A549 (cell line): ENCODE measurements around the gene ADAM12. TPM values are rescaled to one million over a fixed set of nuclear protein-coding genes. Genes with fewer than 3 reads are reported as not detected.

Experiments used
- ATAC-seq, 2 experiments: fragments of 200-7000 bp in 1 of 2; fragments of >200 bp in 1 of 2; cut with Nextera tagmentation in 1 of 2; cut with Tn5 transposase in 1 of 2; 3 replicates each; pipeline versions ENCODE4 v1.8.0 to v1.9.1; 2018 to 2020; ENCODE audit warnings: mild to moderate bottlenecking in 1 of 2, moderate library complexity in 1 of 2
- CTCF ChIA-PET: fragments of 300-600 bp; sonication (Branson Sonifier 250); formaldehyde crosslinking; extraction: SDS; loops from one replicate; lab custom pipeline; 2021; ENCODE audit warnings: antibody characterized with exemption, inconsistent platforms; lab: Yijun Ruan, JAX
- POLR2A ChIA-PET: fragments of 350-600 bp; formaldehyde crosslinking; extraction: SDS; loops from one replicate; lab custom pipeline; 2021; ENCODE audit warnings: antibody characterized with exemption, inconsistent platforms; lab: Yijun Ruan, JAX
- DNase-seq, 2 experiments: peaks; one replicate each; pipeline versions ENCODE4 v3.0.0 to v3.0.0-alpha.2; 2011 to 2016; ENCODE audit warnings: low read depth in 1 of 2, low spot score in 1 of 2
- FAIRE-seq: peaks from 2 replicates; lab custom pipeline; 2011; peaks lifted over from hg19 to GRCh38; lab: Jason Lieb, UNC
- H3K27ac ChIP-seq, 2 experiments: fragments of >200 bp; sonication (Bioruptor Twin); formaldehyde crosslinking; 3 replicates each; pipeline ENCODE4 v1.5.1; 2016 to 2017
- H3K4me1 ChIP-seq: fragments of >200 bp; sonication (Bioruptor Twin); formaldehyde crosslinking; 3 replicates; pipeline ENCODE4 v1.6.1; 2016
- H3K4me2 ChIP-seq: fragments of >200 bp; sonication (Bioruptor Twin); formaldehyde crosslinking; 3 replicates; pipeline ENCODE4 v1.6.1; 2016
- H3K4me3 ChIP-seq: fragments of >200 bp; sonication (Bioruptor Twin); formaldehyde crosslinking; 3 replicates; pipeline ENCODE4 v1.5.1; 2016
- H3K9me3 ChIP-seq: fragments of >200 bp; sonication (Bioruptor Twin); formaldehyde crosslinking; 3 replicates; pipeline ENCODE4 v1.6.1; 2016
- BCL3 ChIP-seq: fragments of >200 bp; sonication (Bioruptor Twin); formaldehyde crosslinking; IDR thresholded peaks from 3 replicates; pipeline ENCODE4 v1.6.1; 2016
- BHLHE40 ChIP-seq: IDR thresholded peaks from 2 replicates; pipeline ENCODE4 v1.6.1; 2012; ENCODE audit warnings: low read depth, low read length, inconsistent platforms
- CBX8 ChIP-seq: fragments of 200-600 bp; sonication (generic); IDR thresholded peaks from 2 replicates; pipeline ENCODE4 v1.6.1; 2016
- CTCF ChIP-seq: fragments of >200 bp; sonication (Bioruptor Twin); formaldehyde crosslinking; IDR thresholded peaks from 3 replicates; pipeline ENCODE4 v1.5.1; 2016
- E2F6 ChIP-seq: IDR thresholded peaks from 2 replicates; pipeline ENCODE4 v1.6.1; 2012; ENCODE audit warnings: low read depth, borderline replicate concordance
- EP300 ChIP-seq, 2 experiments: fragments of >200 bp; sonication (Bioruptor Twin); formaldehyde crosslinking; IDR thresholded peaks; 2 replicates in 1 of 2; 3 replicates in 1 of 2; pipeline ENCODE4 v1.6.1; 2016 to 2017
- FOSL2 ChIP-seq, 2 experiments: fragments of 450-650 bp in 1 of 2; fragments of >200 bp in 1 of 2; sonication (Bioruptor Twin) in 1 of 2; formaldehyde crosslinking; IDR thresholded peaks; 2 replicates each; pipeline versions ENCODE4 v1.5.0 to v1.6.1; 2016 to 2020; ENCODE audit warnings: mild to moderate bottlenecking in 1 of 2, moderate library complexity in 1 of 2
- GATA3 ChIP-seq: IDR thresholded peaks from 2 replicates; pipeline ENCODE4 v1.6.1; 2012; ENCODE audit warnings: borderline replicate concordance
- HOXB5 ChIP-seq: fragments of 250-450 bp; sonication (Bioruptor Pico); IDR thresholded peaks from 2 replicates; pipeline ENCODE4 v1.5.0; 2020; ENCODE audit warnings: mild to moderate bottlenecking, moderate library complexity
- JUNB ChIP-seq: fragments of >200 bp; sonication (Bioruptor Twin); formaldehyde crosslinking; IDR thresholded peaks from 2 replicates; pipeline ENCODE4 v1.6.1; 2016
- KDM5A ChIP-seq: fragments of 200-600 bp; sonication (generic); IDR thresholded peaks from 2 replicates; pipeline ENCODE4 v1.6.1; 2016; ENCODE audit warnings: antibody characterized with exemption, mild to moderate bottlenecking
- MYC ChIP-seq: IDR thresholded peaks from 2 replicates; pipeline ENCODE4 v1.6.1; 2012; ENCODE audit warnings: mild to moderate bottlenecking, inconsistent platforms, low read length, improper control_type of control experiment, borderline replicate concordance
- NFE2L2 ChIP-seq: fragments of 150-350 bp; conservative IDR thresholded peaks from 2 replicates; pipeline ENCODE4 v1.6.1; 2014; ENCODE audit warnings: low read length
- NR3C1 ChIP-seq: fragments of >200 bp; sonication (Bioruptor Twin); formaldehyde crosslinking; IDR thresholded peaks from 3 replicates; pipeline ENCODE4 v1.6.1; 2017
- PBX3 ChIP-seq: IDR thresholded peaks from 2 replicates; pipeline ENCODE4 v1.6.1; 2012
- PHF8 ChIP-seq: fragments of 200-600 bp; sonication (generic); IDR thresholded peaks from 2 replicates; pipeline ENCODE4 v1.6.1; 2016; ENCODE audit warnings: low read depth, mild to moderate bottlenecking, antibody characterized with exemption, moderate library complexity, borderline replicate concordance
- RAD21 ChIP-seq, 2 experiments: fragments of >200 bp in 1 of 2; sonication (Bioruptor Twin) in 1 of 2; formaldehyde crosslinking in 1 of 2; IDR thresholded peaks in 1 of 2; conservative IDR thresholded peaks in 1 of 2; 2 replicates in 1 of 2; 3 replicates in 1 of 2; pipeline ENCODE4 v1.6.1; 2012 to 2018; ENCODE audit warnings: inconsistent platforms in 1 of 2
- REST ChIP-seq: fragments of 200-600 bp; sonication (generic); IDR thresholded peaks from 2 replicates; pipeline ENCODE4 v1.6.1; 2016; ENCODE audit warnings: antibody characterized with exemption, mild to moderate bottlenecking, moderate library complexity
- SMC3 ChIP-seq: fragments of >200 bp; sonication (Bioruptor Twin); formaldehyde crosslinking; IDR thresholded peaks from 3 replicates; pipeline ENCODE4 v1.6.1; 2018; ENCODE audit warnings: inconsistent platforms
- ZSCAN20 ChIP-seq: fragments of 250-450 bp; sonication (Bioruptor Pico); IDR thresholded peaks from 2 replicates; pipeline ENCODE4 v1.8.0; 2022; ENCODE audit warnings: mild to moderate bottlenecking, moderate library complexity
- WGBS: methylation state at CpG from one replicate; pipeline ENCODE4 v1.1.6; 2017; ENCODE audit errors: missing lambda C conversion rate; 5-methylcytosine and 5-hydroxymethylcytosine counted together
- polyA plus RNA-seq, 4 experiments: library from polyadenylated mRNA; depleted of rRNA in 3 of 4; stranded (reverse); fragments of >200 nt; fragmentation: RNase III in 1 of 4; extraction: RNeasy Plus Mini Kit Qiagen cat#74134 plus additional on column Dnase treatment in 1 of 4; gene quantifications; 2 replicates in 3 of 4; 3 replicates in 1 of 4; pipeline ENCODE4 v1.2.3, GENCODE V29; 2011 to 2017
- TF ChIP-seq, protein P1 (sequence below): fragments of >200 bp; sonication (Bioruptor Twin); formaldehyde crosslinking; IDR thresholded peaks from 2 replicates; pipeline ENCODE4 v1.6.1; 2016
- TF ChIP-seq, protein P2 (sequence below): IDR thresholded peaks from 2 replicates; pipeline ENCODE4 v1.6.1; 2012
- TF ChIP-seq, protein P3 (sequence below): fragments of 150-350 bp; IDR thresholded peaks from 2 replicates; pipeline ENCODE4 v1.6.1; 2014; ENCODE audit warnings: low read depth, mild to moderate bottlenecking, low read length

ADAM12 gene
- polyA plus RNA-seq, 2 of the 4 experiments (the other 2 are of a cell fraction): 1.6 to 4.8 TPM

GRCh38 chr10:126398383-126398743, 10.1 kb upstream of the ADAM12 start:
- Histone ChIP-seq H3K4me2 (peak overlapping the region; percentile 61), H3K4me1 (peaks cover 22% of the 10 kb centered on the region), H3K27ac (peak overlapping the region; percentile 56 to 84; a peak in 5 of 6 replicates), H3K9me3 (no peaks in the 10 kb centered on the region), H3K4me3 (no peak overlapping the region)
- TF ChIP-seq PHF8 (no peak), FOSL2 (IDR thresholded peaks at IDR 0.05) (no peak), FOSL2 (CRISPR knock-in tag; IDR thresholded peaks at IDR 0.05) (no peak), CBX8 (no peak), PBX3 (no peak), BHLHE40 (no peak)
- FAIRE-seq (no peak), DNase-seq (no peak), ATAC-seq (no peak; a peak in 1 of 6 replicates)
- WGBS: 61% methylated on average over 3 of the region's 3 CpGs
- ChIA-PET CTCF (interaction anchor here (0.7 kb wide), 1 partner anchor 59 kb away, joined by 4 read pairs; no protein-coding TSS in a partner anchor), POLR2A (no interaction called here)

GRCh38 chr10:126397640-126398382, 9.5 kb upstream of the ADAM12 start:
- peak overlapping the region; percentile 61 for H3K4me2 ChIP-seq
- H3K9me3 ChIP-seq: no peaks in the 10 kb centered on the region
- H3K4me3 ChIP-seq: no peak overlapping the region
- ChIA-PET CTCF (interaction anchor here (0.7 to 1.0 kb wide), 2 partner anchors 59 to 463 kb away, joined by 3 to 4 read pairs; no protein-coding TSS in a partner anchor), POLR2A (no interaction called here)
- H3K4me1 ChIP-seq: peaks cover 22% of the 10 kb centered on the region
- peak; percentile 95 to 96 for ATAC-seq
- DNase-seq: peak; percentile 58 to 76
- FAIRE-seq: no peak
- WGBS: 10% methylated on average over 4 of the region's 4 CpGs
- H3K27ac ChIP-seq: peak overlapping the region; percentile 56 to 84
- TF ChIP-seq MYC: no peak
- TF ChIP-seq HOXB5: no peak
- 0 out of 3 replicates have a peak, but pooled peaks have one; percentile 64 for TF ChIP-seq BCL3
- TF ChIP-seq, protein P1, sequence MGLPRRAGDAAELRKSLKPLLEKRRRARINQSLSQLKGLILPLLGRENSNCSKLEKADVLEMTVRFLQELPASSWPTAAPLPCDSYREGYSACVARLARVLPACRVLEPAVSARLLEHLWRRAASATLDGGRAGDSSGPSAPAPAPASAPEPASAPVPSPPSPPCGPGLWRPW: no peak
- no peak for TF ChIP-seq KDM5A
- TF ChIP-seq PBX3: no peak
- no peak for TF ChIP-seq ZSCAN20 (CRISPR knock-in tag)
- TF ChIP-seq GATA3: peak; percentile 72
- peak; percentile 31 to 83; a peak in 3 of 5 replicates for TF ChIP-seq EP300 (IDR thresholded peaks at IDR 0.05)
- TF ChIP-seq FOSL2 (IDR thresholded peaks at IDR 0.05): peak; percentile 59
- peak; percentile 72 for TF ChIP-seq FOSL2 (CRISPR knock-in tag; IDR thresholded peaks at IDR 0.05)
- TF ChIP-seq, protein P2, sequence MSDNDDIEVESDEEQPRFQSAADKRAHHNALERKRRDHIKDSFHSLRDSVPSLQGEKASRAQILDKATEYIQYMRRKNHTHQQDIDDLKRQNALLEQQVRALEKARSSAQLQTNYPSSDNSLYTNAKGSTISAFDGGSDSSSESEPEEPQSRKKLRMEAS: peak; percentile 41
- no peak for TF ChIP-seq REST
- no peak for TF ChIP-seq E2F6
- TF ChIP-seq RAD21 (conservative IDR thresholded peaks at IDR 0.05 in 1 of 2, IDR thresholded peaks at IDR 0.05 in 1 of 2): peak in 1 of 2 experiments; percentile 30; a peak in 1 of 5 replicates
- TF ChIP-seq CTCF: no peak
- TF ChIP-seq NR3C1: no peak
- TF ChIP-seq, protein P3, sequence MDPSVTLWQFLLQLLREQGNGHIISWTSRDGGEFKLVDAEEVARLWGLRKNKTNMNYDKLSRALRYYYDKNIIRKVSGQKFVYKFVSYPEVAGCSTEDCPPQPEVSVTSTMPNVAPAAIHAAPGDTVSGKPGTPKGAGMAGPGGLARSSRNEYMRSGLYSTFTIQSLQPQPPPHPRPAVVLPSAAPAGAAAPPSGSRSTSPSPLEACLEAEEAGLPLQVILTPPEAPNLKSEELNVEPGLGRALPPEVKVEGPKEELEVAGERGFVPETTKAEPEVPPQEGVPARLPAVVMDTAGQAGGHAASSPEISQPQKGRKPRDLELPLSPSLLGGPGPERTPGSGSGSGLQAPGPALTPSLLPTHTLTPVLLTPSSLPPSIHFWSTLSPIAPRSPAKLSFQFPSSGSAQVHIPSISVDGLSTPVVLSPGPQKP: no peak
- peak; percentile 79 for TF ChIP-seq JUNB
- peak; percentile 36; the same call in 2 of the 3 replicates for TF ChIP-seq SMC3
- no peak for TF ChIP-seq NFE2L2
